Thoracic aorta (tissue), 2 donors: ENCODE measurements around the gene ATP6V0A4. TPM values are rescaled to one million over a fixed set of nuclear protein-coding genes. Genes with fewer than 3 reads are reported as not detected.
"Not testable (repeated sequence)": the region's sequence is repeated elsewhere in the genome, so short reads cannot be mapped to it uniquely, and the experiment has no call there.

Experiments
- ATAC-seq: fragments of 150-250 bp; one replicate; pipeline ENCODE4 v1.8.0; 2017; ENCODE audit warnings: low read depth; ENCODE audit not compliant: insufficient number of reproducible peaks, low FRiP score
- DNase-seq: peaks from one replicate; pipeline ENCODE4 v3.0.0-alpha.2; 2020; ENCODE audit warnings: low spot score
- H3K27ac ChIP-seq, 2 donors: fragments of 200-600 bp; sonication (generic); 1 replicate in 1 of 2; 2 replicates in 1 of 2; pipeline ENCODE4 v1.5.1; 2016; ENCODE audit warnings: mild to moderate bottlenecking in 2 of 2, moderate library complexity in 2 of 2
- H3K27me3 ChIP-seq: fragments of 200-600 bp; sonication (generic); replicated peaks from 2 replicates; pipeline ENCODE4 v1.6.0; 2016; ENCODE audit warnings: mild to moderate bottlenecking; ENCODE audit not compliant: insufficient read depth
- H3K36me3 ChIP-seq: fragments of 200-600 bp; sonication (generic); one replicate; pipeline ENCODE4 v1.5.1; 2016
- H3K4me1 ChIP-seq, 2 donors: fragments of 200-600 bp; sonication (generic); 1 replicate in 1 of 2; 2 replicates in 1 of 2; pipeline versions ENCODE4 v1.5.1 to v1.6.0; 2016; ENCODE audit warnings: low read depth in 2 of 2, mild to moderate bottlenecking in 1 of 2; ENCODE audit not compliant: control insufficient read depth in 1 of 2
- H3K4me3 ChIP-seq: fragments of 200-600 bp; sonication (generic); 2 replicates; pipeline ENCODE4 v1.5.1; 2016; ENCODE audit warnings: mild to moderate bottlenecking
- H3K9me3 ChIP-seq: fragments of 200-600 bp; sonication (generic); 2 replicates; pipeline ENCODE4 v1.5.1; 2016
- total RNA-seq, 2 donors: library from RNA; depleted of rRNA; stranded (reverse); fragments of >200 nt; gene quantifications; one replicate each; pipeline versions ENCODE4 v1.1.0 to v1.2.3, GENCODE V29; 2016
- TF ChIP-seq, protein P1 (sequence below): fragments of 200-600 bp; sonication (generic); IDR thresholded peaks from one replicate; pipeline ENCODE4 v1.5.1; 2019; ENCODE audit warnings: antibody characterized with exemption

ATP6V0A4 gene
- total RNA-seq, 2 donors from 2014 or later: not detected

DNA sequence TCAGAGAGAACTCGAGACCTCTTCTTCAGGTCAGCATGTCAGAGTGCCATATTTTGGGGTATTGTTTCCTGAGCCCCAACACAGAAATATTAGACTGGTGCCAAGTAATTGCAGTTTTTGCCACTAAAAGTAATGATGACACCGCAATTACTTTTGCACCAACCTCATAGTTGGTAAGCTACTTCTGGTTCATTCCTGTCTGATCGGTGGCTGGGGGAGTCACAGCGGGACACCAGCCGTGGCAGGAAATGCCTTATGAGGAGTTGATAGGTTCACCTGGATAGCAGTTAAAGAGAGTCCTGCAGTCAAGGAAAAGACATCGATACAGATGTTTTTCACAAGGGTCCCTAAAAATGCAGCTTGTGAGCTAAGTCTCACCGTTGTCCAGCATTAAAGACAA is 23.9 kb upstream of the ATP6V0A4 start:
- ATAC-seq (no peak), DNase-seq (no peak)
- Histone ChIP-seq H3K4me3 (no peak overlapping the region), H3K36me3 (no peaks in the 10 kb centered on the region), H3K4me1 (no peaks in the 10 kb centered on the region), H3K9me3 (no peaks in the 10 kb centered on the region), H3K27ac (no peak overlapping the region), H3K27me3 (no peaks in the 10 kb centered on the region)
- TF ChIP-seq, protein P1, sequence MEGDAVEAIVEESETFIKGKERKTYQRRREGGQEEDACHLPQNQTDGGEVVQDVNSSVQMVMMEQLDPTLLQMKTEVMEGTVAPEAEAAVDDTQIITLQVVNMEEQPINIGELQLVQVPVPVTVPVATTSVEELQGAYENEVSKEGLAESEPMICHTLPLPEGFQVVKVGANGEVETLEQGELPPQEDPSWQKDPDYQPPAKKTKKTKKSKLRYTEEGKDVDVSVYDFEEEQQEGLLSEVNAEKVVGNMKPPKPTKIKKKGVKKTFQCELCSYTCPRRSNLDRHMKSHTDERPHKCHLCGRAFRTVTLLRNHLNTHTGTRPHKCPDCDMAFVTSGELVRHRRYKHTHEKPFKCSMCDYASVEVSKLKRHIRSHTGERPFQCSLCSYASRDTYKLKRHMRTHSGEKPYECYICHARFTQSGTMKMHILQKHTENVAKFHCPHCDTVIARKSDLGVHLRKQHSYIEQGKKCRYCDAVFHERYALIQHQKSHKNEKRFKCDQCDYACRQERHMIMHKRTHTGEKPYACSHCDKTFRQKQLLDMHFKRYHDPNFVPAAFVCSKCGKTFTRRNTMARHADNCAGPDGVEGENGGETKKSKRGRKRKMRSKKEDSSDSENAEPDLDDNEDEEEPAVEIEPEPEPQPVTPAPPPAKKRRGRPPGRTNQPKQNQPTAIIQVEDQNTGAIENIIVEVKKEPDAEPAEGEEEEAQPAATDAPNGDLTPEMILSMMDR: no peak

DNA sequence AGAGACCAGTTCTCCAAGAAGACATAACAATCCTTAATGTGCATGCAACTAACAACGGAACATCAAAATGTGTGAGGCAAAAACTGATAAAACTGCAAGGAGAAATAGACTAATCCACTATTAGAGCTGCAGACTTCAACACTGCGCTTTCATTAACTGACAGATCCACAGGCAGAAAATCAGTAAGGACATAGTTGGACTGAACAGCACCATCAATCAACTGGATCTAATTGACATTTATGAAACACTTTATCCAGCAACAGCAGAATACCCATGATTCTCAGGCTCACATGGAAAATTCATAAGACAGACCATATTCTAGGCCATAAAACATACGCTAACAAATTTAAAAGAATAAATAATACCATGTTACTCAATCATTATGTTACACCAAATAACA is 21.6 kb upstream of the ATP6V0A4 start:
- no peaks in the 10 kb centered on the region for H3K4me1 ChIP-seq
- H3K36me3 ChIP-seq: no peaks in the 10 kb centered on the region
- H3K4me3 ChIP-seq: no peak overlapping the region
- TF ChIP-seq, protein P1: no peak
- H3K9me3 ChIP-seq: no peaks in the 10 kb centered on the region
- DNase-seq (no peak), ATAC-seq (no peak)
- no peak overlapping the region for H3K27ac ChIP-seq
- no peaks in the 10 kb centered on the region for H3K27me3 ChIP-seq

DNA sequence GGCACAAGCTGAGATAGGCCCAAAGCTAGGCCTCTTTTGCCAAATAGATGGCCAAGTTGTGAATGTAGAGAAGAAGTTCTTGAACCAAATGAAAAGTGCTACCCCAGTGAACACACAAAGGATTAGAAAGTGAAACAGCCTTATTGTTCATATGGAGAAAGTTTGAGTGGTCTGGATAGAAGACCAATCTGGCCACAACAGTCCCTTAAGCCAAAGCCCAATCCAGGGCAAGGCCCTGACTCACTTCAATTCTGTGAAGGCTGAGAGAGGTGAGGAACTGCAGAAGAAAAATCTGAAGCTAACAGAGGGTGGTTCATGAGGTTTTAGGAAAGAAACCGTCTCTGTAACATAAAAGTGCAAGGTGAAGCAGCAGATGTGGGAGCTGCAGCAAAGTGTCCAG is 18.7 kb upstream of the ATP6V0A4 start:
- H3K36me3 ChIP-seq: no peaks in the 10 kb centered on the region
- no peak overlapping the region for H3K27ac ChIP-seq
- no peak overlapping the region for H3K4me3 ChIP-seq
- H3K9me3 ChIP-seq: no peaks in the 10 kb centered on the region
- no peaks in the 10 kb centered on the region for H3K27me3 ChIP-seq
- H3K4me1 ChIP-seq: no peaks in the 10 kb centered on the region
- ATAC-seq (no peak), DNase-seq (no peak)
- TF ChIP-seq, protein P1: no peak

DNA sequence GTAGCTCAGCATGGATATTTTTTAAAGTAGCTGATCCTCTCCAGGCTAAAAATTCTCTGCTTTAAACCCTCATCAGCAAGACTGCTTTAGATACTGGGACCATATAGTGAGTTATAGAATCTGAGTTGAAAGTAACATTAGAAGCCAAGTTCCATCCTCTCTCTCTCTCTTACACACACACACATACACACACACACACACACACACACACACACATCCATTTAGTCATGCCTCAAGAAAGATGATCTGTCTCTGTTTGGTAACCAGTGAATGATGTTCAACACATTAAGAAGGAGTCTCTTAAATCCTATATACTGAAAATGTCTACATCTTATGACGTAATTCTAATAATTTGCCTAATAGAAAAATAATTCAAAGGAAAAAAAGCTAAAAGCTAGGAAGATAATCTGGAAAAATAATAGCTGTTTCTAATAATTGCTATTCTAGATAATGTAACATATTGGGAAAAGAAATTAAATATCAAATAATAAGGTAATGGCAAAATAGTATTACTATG is 16.9 kb upstream of the ATP6V0A4 start:
- Histone ChIP-seq H3K36me3 (no peaks in the 10 kb centered on the region), H3K4me1 (no peaks in the 10 kb centered on the region), H3K9me3 (no peaks in the 10 kb centered on the region), H3K4me3 (no peak overlapping the region), H3K27me3 (no peaks in the 10 kb centered on the region), H3K27ac (no peak overlapping the region)
- ATAC-seq (no peak), DNase-seq (no peak)
- TF ChIP-seq, protein P1: no peak

DNA sequence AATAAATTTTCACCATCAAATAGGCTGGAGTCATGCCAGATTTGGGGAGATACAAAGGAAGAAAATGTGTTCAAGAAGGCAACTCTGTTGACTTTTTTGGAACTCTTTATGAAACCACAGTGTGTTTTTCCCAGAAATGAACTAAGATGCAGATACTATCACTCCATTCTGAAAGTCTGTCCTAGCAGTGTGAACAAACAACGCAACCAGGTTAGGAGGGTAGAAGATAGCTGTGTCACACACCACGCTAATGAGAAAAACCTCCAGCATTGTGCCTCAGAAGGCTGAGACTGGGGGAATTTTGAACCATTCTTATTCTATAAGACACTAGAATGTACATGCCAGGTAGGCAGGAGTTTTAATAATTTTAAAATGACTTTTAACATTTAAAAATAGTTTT is 15.9 kb upstream of the ATP6V0A4 start:
- Histone ChIP-seq H3K9me3 (no peaks in the 10 kb centered on the region), H3K36me3 (no peaks in the 10 kb centered on the region), H3K27ac (no peak overlapping the region), H3K4me1 (no peaks in the 10 kb centered on the region), H3K27me3 (no peaks in the 10 kb centered on the region), H3K4me3 (no peak overlapping the region)
- no peak for ATAC-seq
- DNase-seq: no peak
- TF ChIP-seq, protein P1: no peak

DNA sequence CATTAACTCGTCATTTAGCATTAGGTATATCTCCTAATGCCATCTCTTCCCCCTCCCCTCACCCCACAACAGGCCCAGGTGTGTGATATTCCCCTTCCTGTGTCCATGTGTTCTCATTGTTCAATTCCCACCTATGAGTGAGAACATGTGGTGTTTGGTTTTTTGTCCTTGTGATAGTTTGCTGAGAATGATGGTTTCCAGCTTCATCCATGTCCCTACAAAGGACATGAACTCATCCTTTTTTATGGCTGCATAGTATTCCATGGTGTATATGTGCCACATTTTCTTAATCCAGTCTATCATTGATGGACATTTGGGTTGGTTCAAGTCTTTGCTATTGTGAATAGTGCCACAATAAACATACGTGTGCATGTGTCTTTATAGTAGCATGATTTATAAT is 13.3 kb upstream of the ATP6V0A4 start:
- not testable (repeated sequence) for H3K9me3 ChIP-seq, ATAC-seq, H3K27me3 ChIP-seq, H3K4me3 ChIP-seq, H3K27ac ChIP-seq, DNase-seq, H3K4me1 ChIP-seq, H3K36me3 ChIP-seq
